HepG2 (cell line): ENCODE measurements around the gene C11orf65. TPM values are rescaled to one million over a fixed set of nuclear protein-coding genes. Genes with fewer than 3 reads are reported as not detected.

Experiments used
- ATAC-seq: fragments of 200-7000 bp; cut with Tn5 transposase; 3 replicates; pipeline ENCODE4 v1.9.1; 2020; ENCODE audit warnings: mild to moderate bottlenecking, moderate library complexity
- BruUV-seq: library from RNA; stranded (reverse); fragments of 400-500 nt; replicated peaks from 2 replicates; lab custom pipeline; 2021; lab: Mats Ljungman, UMichigan
- CTCF ChIA-PET: fragments of 300-600 bp; formaldehyde crosslinking; extraction: SDS; loops from one replicate; lab custom pipeline; 2021; ENCODE audit warnings: low total read pairs, inconsistent platforms, low intra/inter-chr PET ratio; lab: Yijun Ruan, JAX
- POLR2A ChIA-PET: fragments of 350-600 bp; sonication (Branson Sonifier 250); formaldehyde crosslinking; loops from one replicate; lab custom pipeline; 2020; ENCODE audit warnings: antibody characterized with exemption, inconsistent platforms; lab: Yijun Ruan, JAX
- DNase-seq: peaks from one replicate; pipeline ENCODE4 v3.0.0-alpha.2; 2015; ENCODE audit warnings: low spot score
- FAIRE-seq: peaks from 3 replicates; lab custom pipeline; 2011; peaks lifted over from hg19 to GRCh38; lab: Jason Lieb, UNC
- H2AFZ ChIP-seq: one replicate; pipeline ENCODE4 v1.6.1; 2011; ENCODE audit warnings: low read length, inconsistent platforms
- H3K27ac ChIP-seq: fragments of 300-600 bp; 3 replicates; pipeline ENCODE4 v1.8.0; 2011; ENCODE audit warnings: mixed run types, mild to moderate bottlenecking, mixed read lengths, low read length, inconsistent platforms; ENCODE audit not compliant: insufficient read depth; ENCODE audit errors: extremely low read length
- H3K27me3 ChIP-seq, 2 experiments: fragments of 200-600 bp in 1 of 2; 2 replicates in 1 of 2; 3 replicates in 1 of 2; pipeline versions ENCODE4 v1.6.0 to v1.8.0; 2011; ENCODE audit warnings: low read length in 2 of 2, mild to moderate bottlenecking in 2 of 2, moderate library complexity in 2 of 2, inconsistent platforms in 1 of 2; ENCODE audit not compliant: insufficient read depth in 2 of 2, control insufficient read depth in 1 of 2
- H3K36me3 ChIP-seq, 2 experiments: fragments of 200-600 bp in 1 of 2; replicated peaks in 1 of 2; 2 replicates in 1 of 2; 3 replicates in 1 of 2; pipeline versions ENCODE4 v1.5.1 to v1.8.0; 2011; ENCODE audit warnings: low read length in 2 of 2, inconsistent platforms in 1 of 2; ENCODE audit not compliant: insufficient read depth in 2 of 2, control insufficient read depth in 1 of 2
- H3K4me1 ChIP-seq: 2 replicates; pipeline ENCODE4 v1.5.1; 2012; ENCODE audit warnings: low read length, inconsistent platforms; ENCODE audit not compliant: insufficient read depth
- H3K4me2 ChIP-seq: 2 replicates; pipeline ENCODE4 v1.6.0; 2011; ENCODE audit warnings: low read depth, low read length, inconsistent platforms
- H3K4me3 ChIP-seq, 3 experiments: fragments of 200-600 bp in 1 of 3; sonication (generic), shearing (Covaris generic) in 1 of 3; replicated peaks in 1 of 3; 2 replicates each; pipeline ENCODE4 v1.5.1; 2011 to 2016; ENCODE audit warnings: low read length in 3 of 3, inconsistent platforms in 2 of 3, low read depth in 2 of 3, mild to moderate bottlenecking in 2 of 3, control low read depth in 1 of 3, mixed read lengths in 1 of 3; ENCODE audit not compliant: insufficient read depth in 1 of 3
- H3K79me2 ChIP-seq: one replicate; pipeline ENCODE4 v1.6.1; 2011; ENCODE audit warnings: low read length, inconsistent platforms; ENCODE audit not compliant: insufficient read depth
- H3K9ac ChIP-seq: 2 replicates; pipeline ENCODE4 v1.6.0; 2011; ENCODE audit warnings: mild to moderate bottlenecking, low read depth, low read length, inconsistent platforms; ENCODE audit not compliant: insufficient read depth
- H3K9me3 ChIP-seq: 2 replicates; pipeline ENCODE4 v1.5.1; 2012; ENCODE audit warnings: mild to moderate bottlenecking, low read length
- H4K20me1 ChIP-seq: 2 replicates; pipeline ENCODE4 v1.6.0; 2011; ENCODE audit warnings: inconsistent platforms, mild to moderate bottlenecking, low read length, moderate library complexity; ENCODE audit not compliant: insufficient read depth
- FOXA1 ChIP-seq, 2 experiments: fragments of 450-650 bp in 1 of 2; sonication (generic) in 1 of 2; formaldehyde crosslinking in 1 of 2; IDR thresholded peaks; 2 replicates each; pipeline versions ENCODE4 v1.4.0 to v1.6.1; 2016 to 2020; ENCODE audit warnings: missing genetic modification reagents in 1 of 2
- LCORL ChIP-seq, 2 experiments: fragments of 450-650 bp in 1 of 2; sonication (generic) in 1 of 2; formaldehyde crosslinking in 1 of 2; IDR thresholded peaks; 2 replicates each; pipeline versions ENCODE4 v1.5.0 to v1.6.1; 2017 to 2020; ENCODE audit warnings: antibody characterized with exemption in 1 of 2, missing genetic modification reagents in 1 of 2
- NFAT5 ChIP-seq: sonication (generic); formaldehyde crosslinking; IDR thresholded peaks from 2 replicates; pipeline ENCODE4 v1.4.0; 2020; ENCODE audit warnings: missing genetic modification reagents
- ZNF205 ChIP-seq: IDR thresholded peaks from 2 replicates; pipeline ENCODE4 v1.6.1; 2018; ENCODE audit warnings: missing biosample characterization, missing genetic modification reagents
- ZNF333 ChIP-seq: sonication (generic); formaldehyde crosslinking; IDR thresholded peaks from 2 replicates; pipeline ENCODE4 v1.4.0; 2020; ENCODE audit warnings: mild to moderate bottlenecking, missing genetic modification reagents, borderline replicate concordance
- ZNF841 ChIP-seq: sonication (generic); formaldehyde crosslinking; IDR thresholded peaks from 2 replicates; pipeline ENCODE4 v1.8.1; 2023; ENCODE audit warnings: missing genetic modification reagents, borderline replicate concordance
- WGBS: methylation state at CpG from one replicate; pipeline ENCODE4 v1.1.6; 2017; ENCODE audit warnings: low lambda C conversion rate; 5-methylcytosine and 5-hydroxymethylcytosine counted together
- in situ Hi-C: cut with HindIII; loops from 2 replicates; pipeline ENCODE4 v1.10.0; 2017; ENCODE audit warnings: low pct_unique_long_range_greater_than_20kb; ENCODE audit not compliant: extremely low pct_ligation_motif_present
- intact Hi-C: fragments of 100-400 bp; cut with micrococcal nuclease; formaldehyde crosslinking; loops from one replicate; pipeline ENCODE4 v1.10.0; 2022; ENCODE audit not compliant: unreplicated experiment
- polyA plus RNA-seq, 8 experiments: library from polyadenylated mRNA; depleted of rRNA in 3 of 8; stranded (reverse) in 7 of 8; unstranded in 1 of 8; fragments of >200 nt; fragmentation: Illumina TruSeq in 4 of 8; extraction: Trizol in 4 of 8; gene quantifications; 2 replicates each; pipeline versions ENCODE4 v1.2.1 to v1.2.3, GENCODE V29; 2011 to 2016; ENCODE audit warnings: low read depth in 4 of 8, missing spikeins in 1 of 8, mixed read lengths in 1 of 8; ENCODE audit not compliant: insufficient read depth in 1 of 8
- total RNA-seq, 5 experiments: library from RNA; depleted of rRNA; stranded (reverse); fragments of >200 nt; fragmentation: Illumina TruSeq; extraction: Trizol; gene quantifications; 2 replicates each; pipeline ENCODE4 v1.2.3, GENCODE V29; 2016; ENCODE audit warnings: low read depth in 1 of 5
- TF ChIP-seq, protein P1 (sequence below): sonication (generic); formaldehyde crosslinking; IDR thresholded peaks from 2 replicates; pipeline ENCODE4 v1.5.0; 2020; ENCODE audit warnings: mild to moderate bottlenecking, missing genetic modification reagents, moderate library complexity

The C11orf65 gene
- total and polyA plus RNA-seq, 2 of the 13 experiments (the other 11 are each of a cell fraction or from before 2014, with no cell fraction given) = 0.38 to 0.42 TPM

- no peak overlapping the region for H3K4me3 ChIP-seq
- no peak overlapping the region for H3K27ac ChIP-seq
- no peak overlapping the region for H3K9ac ChIP-seq
- 95% methylated on average over 6 of the region's 6 CpGs for WGBS
- CTCF ChIA-PET = no interaction called here
- ATAC-seq = no peak
- intact Hi-C loops = loop anchor here (10.0 kb wide), 1 partner anchor 101 kb away; the partner anchor contains the start of gene EXPH5
- H3K79me2 ChIP-seq = no peaks in the 10 kb centered on the region
- in situ Hi-C loops = no loop called here
- TF ChIP-seq LCORL (IDR thresholded peaks at IDR 0.05) (0 out of 2 replicates have a peak, but pooled peaks have one; percentile 29), LCORL (CRISPR knock-in tag; IDR thresholded peaks at IDR 0.05) (no peak), FOXA1 (IDR thresholded peaks at IDR 0.05) (no peak), FOXA1 (CRISPR knock-in tag; IDR thresholded peaks at IDR 0.05) (no peak)
- TF ChIP-seq, all 625 proteins: peak for 1
- FAIRE-seq (no peak), DNase-seq (no peak)
- peaks cover 1 to 9% of the 10 kb centered on the region in 2 experiments; a peak in 2 of 5 replicates for H3K36me3 ChIP-seq
- H2AFZ ChIP-seq = no peak overlapping the region
- H3K4me1 ChIP-seq = peaks cover 14% of the 10 kb centered on the region
- POLR2A ChIA-PET = no interaction called here
- H4K20me1 ChIP-seq = no peaks in the 10 kb centered on the region
- BruUV-seq = no TSS peak
- H3K4me2 ChIP-seq = no peak overlapping the region
- no peaks in the 10 kb centered on the region for H3K9me3 ChIP-seq
- no peaks in the 10 kb centered on the region for H3K27me3 ChIP-seq
Measured at GRCh38 chr11:108494182-108494581, 26.9 kb upstream of the C11orf65 start.

DNA sequence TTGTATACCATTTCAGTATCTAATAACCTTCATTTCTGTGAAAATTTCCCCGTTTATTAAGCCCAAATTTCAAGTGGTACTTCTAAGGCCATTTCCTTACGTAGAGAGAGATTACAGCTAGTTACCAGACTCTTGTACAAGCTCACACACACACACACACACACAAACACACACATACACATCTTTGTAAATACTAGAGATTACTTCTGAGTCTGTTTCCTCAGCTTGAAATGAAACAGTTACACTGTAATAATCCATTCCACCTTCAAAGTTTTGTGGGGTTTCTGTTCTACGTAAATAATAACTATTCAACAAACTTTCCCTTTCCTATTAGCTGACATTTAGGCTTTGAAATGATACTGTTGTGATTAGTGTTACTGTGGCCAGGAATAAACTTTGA, 24.6 kb upstream of the C11orf65 start:
- H3K4me2 ChIP-seq = no peak overlapping the region
- TF ChIP-seq ZNF333 (CRISPR knock-in tag) (no peak), ZNF841 (no peak), NFAT5 (CRISPR knock-in tag) (no peak), ZNF205 (CRISPR knock-in tag) (no peak)
- TF ChIP-seq, protein P1, sequence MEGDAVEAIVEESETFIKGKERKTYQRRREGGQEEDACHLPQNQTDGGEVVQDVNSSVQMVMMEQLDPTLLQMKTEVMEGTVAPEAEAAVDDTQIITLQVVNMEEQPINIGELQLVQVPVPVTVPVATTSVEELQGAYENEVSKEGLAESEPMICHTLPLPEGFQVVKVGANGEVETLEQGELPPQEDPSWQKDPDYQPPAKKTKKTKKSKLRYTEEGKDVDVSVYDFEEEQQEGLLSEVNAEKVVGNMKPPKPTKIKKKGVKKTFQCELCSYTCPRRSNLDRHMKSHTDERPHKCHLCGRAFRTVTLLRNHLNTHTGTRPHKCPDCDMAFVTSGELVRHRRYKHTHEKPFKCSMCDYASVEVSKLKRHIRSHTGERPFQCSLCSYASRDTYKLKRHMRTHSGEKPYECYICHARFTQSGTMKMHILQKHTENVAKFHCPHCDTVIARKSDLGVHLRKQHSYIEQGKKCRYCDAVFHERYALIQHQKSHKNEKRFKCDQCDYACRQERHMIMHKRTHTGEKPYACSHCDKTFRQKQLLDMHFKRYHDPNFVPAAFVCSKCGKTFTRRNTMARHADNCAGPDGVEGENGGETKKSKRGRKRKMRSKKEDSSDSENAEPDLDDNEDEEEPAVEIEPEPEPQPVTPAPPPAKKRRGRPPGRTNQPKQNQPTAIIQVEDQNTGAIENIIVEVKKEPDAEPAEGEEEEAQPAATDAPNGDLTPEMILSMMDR (CRISPR knock-in tag) = no peak

More for the DNA sequence above, 24.6 kb upstream of the C11orf65 start:
- no peak for ATAC-seq
- DNase-seq = no peak
- H3K27me3 ChIP-seq = no peaks in the 10 kb centered on the region
- H4K20me1 ChIP-seq = no peaks in the 10 kb centered on the region
- H3K9ac ChIP-seq = no peak overlapping the region
- intact Hi-C loops (loop anchor here (10.0 kb wide), 1 partner anchor 103 kb away; the partner anchor contains the start of gene EXPH5), in situ Hi-C loops (no loop called here)
- BruUV-seq = no TSS peak
- FAIRE-seq = no peak
- H2AFZ ChIP-seq = no peak overlapping the region
- 95% methylated on average over 3 of the region's 3 CpGs for WGBS
- peaks cover 1 to 14% of the 10 kb centered on the region in 2 experiments; a peak in 2 of 5 replicates for H3K36me3 ChIP-seq
- H3K9me3 ChIP-seq = no peaks in the 10 kb centered on the region
- H3K4me3 ChIP-seq = no peak overlapping the region
- H3K27ac ChIP-seq = no peak overlapping the region
- H3K79me2 ChIP-seq = no peaks in the 10 kb centered on the region
- ChIA-PET POLR2A (no interaction called here), CTCF (no interaction called here)
- peaks cover 8% of the 10 kb centered on the region for H3K4me1 ChIP-seq
